Suprapubic skin (tissue), 4 donors: ENCODE measurements around the gene OTOP2. TPM values are rescaled to one million over a fixed set of nuclear protein-coding genes. Genes with fewer than 3 reads are reported as not detected.

Experiments
- DNase-seq, 2 donors: peaks; one replicate each; pipeline ENCODE4 v3.0.0-alpha.2; 2019; ENCODE audit warnings: low spot score in 2 of 2
- H3K27ac ChIP-seq: fragments of 200-600 bp; sonication (generic); one replicate; pipeline ENCODE4 v1.5.1; 2019
- H3K27me3 ChIP-seq: fragments of 200-600 bp; sonication (generic); one replicate; pipeline ENCODE4 v1.5.1; 2019
- H3K36me3 ChIP-seq: fragments of 200-600 bp; sonication (generic); one replicate; pipeline ENCODE4 v1.5.1; 2019
- H3K4me1 ChIP-seq: fragments of 200-600 bp; sonication (generic); one replicate; pipeline ENCODE4 v1.5.1; 2019
- H3K4me3 ChIP-seq: fragments of 200-600 bp; sonication (generic); one replicate; pipeline ENCODE4 v1.5.1; 2019; ENCODE audit warnings: mild to moderate bottlenecking
- H3K9me3 ChIP-seq: fragments of 200-600 bp; sonication (generic); one replicate; pipeline ENCODE4 v1.5.1; 2019
- EP300 ChIP-seq: sonication (generic); formaldehyde crosslinking; IDR thresholded peaks from one replicate; pipeline ENCODE4 v1.6.1; 2017; ENCODE audit warnings: antibody characterized with exemption
- POLR2A ChIP-seq, 2 donors: fragments of 450-650 bp; IDR thresholded peaks; one replicate each; pipeline ENCODE4 v1.6.1; 2017; ENCODE audit warnings: antibody characterized with exemption in 2 of 2, mild to moderate bottlenecking in 2 of 2, moderate library complexity in 2 of 2
- POLR2AphosphoS5 ChIP-seq, 3 donors: sonication (generic); formaldehyde crosslinking; IDR thresholded peaks; one replicate each; pipeline ENCODE4 v1.6.1; 2017; ENCODE audit warnings: antibody characterized with exemption in 3 of 3
- WGBS: methylation state at CpG from one replicate; pipeline ENCODE4 v1.1.5; 2018; 5-methylcytosine and 5-hydroxymethylcytosine counted together
- total RNA-seq, 4 donors: library from RNA; depleted of rRNA; stranded (reverse); fragments of >200 nt; gene quantifications; one replicate each; pipeline ENCODE4 v1.1.0, GENCODE V29; 2016
- TF ChIP-seq, protein P1 (sequence below), 2 donors: fragments of 200-600 bp in 1 of 2; fragments of 450-650 bp in 1 of 2; sonication (generic) in 1 of 2; IDR thresholded peaks; one replicate each; pipeline ENCODE4 v1.5.1; 2016 to 2019; ENCODE audit warnings: antibody characterized with exemption in 2 of 2, mild to moderate bottlenecking in 1 of 2, moderate library complexity in 1 of 2

OTOP2 gene
- total RNA-seq, 4 donors from 2014 or later, result 0.49 TPM; not detected in 3

DNA sequence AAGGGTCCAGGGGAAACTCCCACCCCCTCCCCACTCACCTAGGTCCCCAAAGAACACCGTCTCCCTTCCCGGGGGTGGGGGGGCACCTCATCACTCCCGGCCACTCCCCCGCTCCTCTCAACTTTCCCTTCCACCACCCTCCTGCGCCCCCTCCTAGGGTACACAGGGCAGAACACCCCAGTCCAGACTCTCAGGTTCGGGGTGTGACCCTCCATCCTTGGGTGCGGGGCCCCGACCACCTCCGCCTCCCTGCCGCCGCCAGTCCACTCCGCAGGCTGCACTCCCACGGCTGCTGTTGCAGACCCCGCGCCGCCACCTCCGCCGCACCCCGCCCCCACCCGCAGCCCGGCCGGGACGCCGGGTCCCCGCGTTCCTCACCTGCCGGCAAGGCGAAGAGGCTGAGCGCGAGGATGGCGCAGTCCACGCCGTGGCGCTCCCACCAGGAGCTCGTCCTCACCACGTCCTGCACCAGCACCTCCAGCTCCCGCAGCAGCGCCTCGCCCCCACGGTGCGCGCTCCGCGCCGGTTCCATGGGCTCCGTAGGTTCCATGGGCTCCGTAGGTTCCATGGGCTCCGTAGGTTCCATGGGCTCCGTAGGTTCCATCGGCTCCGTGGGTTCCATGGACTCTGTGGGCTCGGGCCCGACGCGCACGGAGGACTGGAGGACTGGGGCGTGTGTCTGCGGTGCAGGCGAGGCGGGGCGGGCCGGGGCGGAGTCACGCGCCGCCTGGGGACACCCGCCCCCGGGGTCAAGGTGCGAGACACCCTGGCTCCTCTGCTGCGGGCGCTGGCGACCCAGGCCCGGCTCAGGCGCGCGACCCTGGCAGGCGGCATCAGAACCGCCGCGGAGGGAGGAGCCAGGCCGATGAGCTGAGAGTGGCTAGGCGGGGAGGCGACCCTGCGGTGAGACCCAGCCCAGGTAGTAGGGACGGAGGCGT is 30.8 kb upstream of the OTOP2 start, which contains the start of gene FADS6:
FADS6 (minus strand) TSS at position 660 of the 938 bp plus-strand sequence; CDS start at position 622, 38 bp downstream.
- TF ChIP-seq POLR2A (IDR thresholded peaks at IDR 0.05), result no peak

DNA sequence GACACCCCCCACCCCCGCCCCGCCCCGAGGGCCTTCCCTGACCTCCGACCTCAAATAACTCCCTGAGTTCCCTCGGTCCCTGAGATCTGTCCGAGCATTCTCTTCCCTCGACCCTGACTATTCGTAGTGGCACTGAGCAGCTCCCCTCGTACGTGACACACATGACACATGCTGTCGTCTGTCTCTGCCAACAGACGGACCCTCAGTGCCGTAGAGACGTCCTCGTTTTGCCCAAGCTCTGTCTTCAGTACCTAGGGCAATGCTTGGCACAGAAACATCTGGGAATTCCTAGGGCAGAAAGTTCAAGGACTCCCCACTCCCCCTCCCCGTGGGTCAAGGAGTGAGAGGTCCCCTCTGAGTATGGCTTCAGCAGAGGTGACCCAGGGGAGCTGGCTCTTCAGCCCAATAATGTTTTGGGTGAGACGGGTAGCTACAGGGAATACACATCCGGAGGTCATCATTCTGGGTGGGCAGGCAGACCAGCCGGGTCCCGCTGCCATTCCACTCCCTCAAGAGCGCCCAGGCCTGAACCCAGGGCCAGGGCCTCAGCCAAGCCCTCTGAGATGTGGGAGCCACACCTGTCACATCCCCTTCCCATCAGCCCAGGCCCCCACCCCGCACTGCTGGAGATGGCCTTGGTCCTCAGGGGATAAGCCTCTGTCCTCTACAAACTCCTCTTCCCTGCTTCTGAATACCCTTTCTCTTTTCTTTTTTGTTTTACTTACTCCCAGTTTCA is 30.0 kb upstream of the OTOP2 start:
- H3K4me3 ChIP-seq, result peak overlapping the region; percentile 54

More for the DNA sequence above, 30.8 kb upstream of the OTOP2 start, which contains the start of gene FADS6:
- Histone ChIP-seq H3K9me3 (no peaks in the 10 kb centered on the region), H3K36me3 (no peaks in the 10 kb centered on the region), H3K4me3 (peak within 1 kb of the TSS; percentile 54), H3K27ac (no peak within 1 kb of the TSS), H3K27me3 (peaks cover 46% of the 10 kb centered on the region), H3K4me1 (peaks cover 15% of the 10 kb centered on the region)
- DNase-seq, result no peak
- WGBS, result 12% methylated on average over 19 of the region's 86 CpGs

DNA sequence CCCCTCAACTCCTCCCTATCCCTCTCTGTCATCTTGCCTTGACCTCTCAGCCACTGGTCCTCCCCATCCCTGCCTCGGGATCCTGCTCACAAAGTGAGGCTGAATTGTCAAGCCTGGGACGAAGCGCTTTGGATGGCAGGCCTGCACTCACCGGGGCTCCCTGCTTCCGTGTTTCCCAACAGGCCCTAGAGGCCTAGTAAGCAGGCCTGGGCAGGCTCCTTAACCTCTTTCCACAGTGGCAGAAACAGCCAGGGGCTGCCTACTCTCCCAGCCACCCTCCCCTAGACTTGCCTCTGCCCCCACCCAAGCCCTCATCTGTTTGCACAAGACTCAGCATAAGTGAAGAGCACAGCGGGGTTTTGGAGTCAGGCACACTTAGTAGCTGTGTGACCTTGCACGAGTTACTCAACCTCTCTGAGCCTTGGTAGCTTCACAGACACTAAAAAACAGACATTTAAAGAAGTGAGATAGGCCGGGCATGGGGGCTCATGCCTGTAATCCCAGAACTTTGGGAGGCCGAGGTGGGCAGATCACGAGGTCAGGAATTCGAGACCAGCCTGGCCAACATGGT is 25.6 kb upstream of the OTOP2 start:
- Histone ChIP-seq H3K27ac (no peak overlapping the region), H3K27me3 (peaks cover 30% of the 10 kb centered on the region), H3K9me3 (no peaks in the 10 kb centered on the region), H3K4me3 (no peak overlapping the region), H3K4me1 (peaks cover 8% of the 10 kb centered on the region), H3K36me3 (no peaks in the 10 kb centered on the region)
- 74% methylated on average over 11 of the region's 11 CpGs for WGBS
- no peak for DNase-seq
- TF ChIP-seq EP300 (no peak), POLR2A (IDR thresholded peaks at IDR 0.05) (no peak), POLR2AphosphoS5 (IDR thresholded peaks at IDR 0.05) (no peak)
- TF ChIP-seq, protein P1, sequence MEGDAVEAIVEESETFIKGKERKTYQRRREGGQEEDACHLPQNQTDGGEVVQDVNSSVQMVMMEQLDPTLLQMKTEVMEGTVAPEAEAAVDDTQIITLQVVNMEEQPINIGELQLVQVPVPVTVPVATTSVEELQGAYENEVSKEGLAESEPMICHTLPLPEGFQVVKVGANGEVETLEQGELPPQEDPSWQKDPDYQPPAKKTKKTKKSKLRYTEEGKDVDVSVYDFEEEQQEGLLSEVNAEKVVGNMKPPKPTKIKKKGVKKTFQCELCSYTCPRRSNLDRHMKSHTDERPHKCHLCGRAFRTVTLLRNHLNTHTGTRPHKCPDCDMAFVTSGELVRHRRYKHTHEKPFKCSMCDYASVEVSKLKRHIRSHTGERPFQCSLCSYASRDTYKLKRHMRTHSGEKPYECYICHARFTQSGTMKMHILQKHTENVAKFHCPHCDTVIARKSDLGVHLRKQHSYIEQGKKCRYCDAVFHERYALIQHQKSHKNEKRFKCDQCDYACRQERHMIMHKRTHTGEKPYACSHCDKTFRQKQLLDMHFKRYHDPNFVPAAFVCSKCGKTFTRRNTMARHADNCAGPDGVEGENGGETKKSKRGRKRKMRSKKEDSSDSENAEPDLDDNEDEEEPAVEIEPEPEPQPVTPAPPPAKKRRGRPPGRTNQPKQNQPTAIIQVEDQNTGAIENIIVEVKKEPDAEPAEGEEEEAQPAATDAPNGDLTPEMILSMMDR (IDR thresholded peaks at IDR 0.05), result no peak

More for the DNA sequence above, 30.0 kb upstream of the OTOP2 start:
- TF ChIP-seq, protein P1 (IDR thresholded peaks at IDR 0.05), result no peak
- TF ChIP-seq POLR2AphosphoS5 (IDR thresholded peaks at IDR 0.05) (no peak), EP300 (no peak), POLR2A (IDR thresholded peaks at IDR 0.05) (no peak)
- H3K27ac ChIP-seq, result no peak overlapping the region
- 28% methylated on average over 15 of the region's 22 CpGs for WGBS
- H3K9me3 ChIP-seq, result no peaks in the 10 kb centered on the region
- H3K4me1 ChIP-seq, result peaks cover 19% of the 10 kb centered on the region
- DNase-seq, result no peak
- peaks cover 46% of the 10 kb centered on the region for H3K27me3 ChIP-seq
- H3K36me3 ChIP-seq, result no peaks in the 10 kb centered on the region

DNA sequence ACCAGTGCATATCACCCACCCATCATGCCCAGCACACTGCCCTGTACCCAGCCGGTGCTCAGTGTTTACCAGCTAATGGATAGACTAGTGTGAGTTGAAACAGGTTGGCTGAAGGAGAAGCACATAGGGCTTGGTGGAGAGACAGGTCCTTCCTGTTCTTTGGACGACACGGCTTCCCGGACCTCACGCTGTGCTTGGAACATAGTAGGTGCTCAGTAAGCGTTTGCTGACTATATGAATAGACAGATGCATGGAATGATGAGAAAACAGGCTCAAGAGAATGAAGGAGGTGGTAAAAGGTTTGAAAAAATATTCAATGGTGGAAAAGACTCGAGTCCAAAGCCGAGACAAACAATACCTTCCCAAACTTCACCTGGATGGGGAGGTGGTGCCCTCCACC is 23.9 kb upstream of the OTOP2 start:
- H3K4me3 ChIP-seq, result no peak overlapping the region
- 81% methylated on average over 8 of the region's 8 CpGs for WGBS
- H3K36me3 ChIP-seq, result no peaks in the 10 kb centered on the region
- TF ChIP-seq EP300, result no peak
- no peak for TF ChIP-seq POLR2A (IDR thresholded peaks at IDR 0.05)
- TF ChIP-seq, protein P1 (IDR thresholded peaks at IDR 0.05), result no peak
- TF ChIP-seq POLR2AphosphoS5 (IDR thresholded peaks at IDR 0.05), result no peak
- DNase-seq, result no peak
- peaks cover 13% of the 10 kb centered on the region for H3K27me3 ChIP-seq
- peaks cover 4% of the 10 kb centered on the region for H3K4me1 ChIP-seq
- no peak overlapping the region for H3K27ac ChIP-seq
- no peaks in the 10 kb centered on the region for H3K9me3 ChIP-seq

DNA sequence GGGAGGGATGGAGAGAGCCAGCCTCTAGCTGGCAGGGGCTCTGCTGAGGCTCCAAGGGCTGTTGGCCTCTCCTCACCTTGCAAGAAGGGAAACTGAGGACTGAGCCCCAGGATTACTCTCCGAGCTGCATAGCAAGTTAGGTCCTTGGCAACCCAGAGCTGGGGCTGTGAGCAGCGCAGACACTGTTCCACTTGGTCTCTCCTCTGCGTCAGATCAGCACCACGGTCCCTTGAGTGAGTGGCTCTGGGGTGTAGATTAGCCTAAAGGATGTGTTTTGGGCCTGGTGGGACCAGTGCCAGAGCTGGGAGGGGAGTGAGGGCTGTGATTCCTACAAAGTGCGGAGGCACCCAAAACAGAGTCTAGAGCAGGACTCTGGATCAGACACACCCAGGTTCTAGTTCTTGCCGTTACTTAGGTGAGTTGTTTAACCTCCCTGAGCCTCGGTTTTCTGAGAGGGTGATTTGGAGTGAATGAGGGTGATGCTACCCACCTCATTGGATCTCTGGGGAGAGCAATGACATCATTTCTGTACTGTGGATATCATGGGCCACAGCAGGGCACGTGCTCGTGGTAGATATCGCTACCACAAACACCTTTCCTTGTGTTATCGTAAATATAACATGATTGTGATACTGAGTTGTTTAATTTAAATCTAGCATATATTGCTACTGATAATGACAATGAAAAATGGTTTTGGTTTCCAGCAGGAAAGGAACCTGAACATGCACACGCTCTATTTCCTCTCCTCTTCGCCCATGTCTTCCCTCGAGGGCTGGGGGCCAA is 22.5 kb upstream of the OTOP2 start:
- no peak overlapping the region for H3K27ac ChIP-seq
- peaks cover 11% of the 10 kb centered on the region for H3K27me3 ChIP-seq
- no peaks in the 10 kb centered on the region for H3K36me3 ChIP-seq
- H3K9me3 ChIP-seq, result no peaks in the 10 kb centered on the region
- TF ChIP-seq POLR2AphosphoS5 (IDR thresholded peaks at IDR 0.05) (no peak), POLR2A (IDR thresholded peaks at IDR 0.05) (no peak), EP300 (no peak)
- TF ChIP-seq, protein P1 (IDR thresholded peaks at IDR 0.05), result no peak
- WGBS, result 68% methylated on average over 12 of the region's 14 CpGs
- peaks cover 4% of the 10 kb centered on the region for H3K4me1 ChIP-seq
- DNase-seq, result no peak
- H3K4me3 ChIP-seq, result no peak overlapping the region
